ENCODE data around the gene COL27A1. TPM values are rescaled to one million over a fixed set of nuclear protein-coding genes. Genes with fewer than 3 reads are reported as not detected.

COL27A1 gene
- total and polyA plus RNA-seq, 2 donors (not counting 1 experiment from before 2014, with no cell fraction given), result 0.16 to 0.27 TPM

DNA sequence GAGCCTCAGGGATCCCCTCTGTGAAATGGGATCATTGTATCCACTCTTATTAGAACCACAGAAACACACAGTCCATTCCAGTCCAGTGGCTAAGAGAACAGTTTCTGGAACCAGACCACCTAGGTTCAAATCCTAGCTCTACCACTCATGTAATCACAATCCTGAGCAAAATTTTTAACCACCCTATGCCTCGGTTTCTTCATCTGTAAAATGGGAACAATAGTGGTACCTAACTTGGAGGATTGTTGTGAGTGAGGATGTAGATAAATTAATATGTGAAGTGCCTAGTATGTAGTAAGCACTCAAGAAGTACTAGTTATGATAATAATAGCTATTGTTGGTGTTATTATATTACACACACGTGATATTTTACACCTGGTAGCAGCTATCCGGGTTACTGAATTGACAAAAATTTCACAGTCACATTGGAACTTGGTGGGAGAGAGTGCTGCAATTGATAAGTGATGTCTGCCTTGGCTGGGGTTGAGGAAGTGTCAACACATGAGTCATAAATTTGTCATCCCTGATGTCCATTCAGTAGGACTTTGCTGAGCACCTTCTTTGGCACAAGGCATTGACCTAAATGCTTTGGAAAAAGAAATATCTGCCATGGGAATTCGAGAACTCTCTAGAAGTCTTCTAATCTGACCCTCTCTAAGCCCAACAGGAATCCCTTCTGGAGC lies 68.4 kb downstream of the COL27A1 start:
- intact Hi-C loops (cut with micrococcal nuclease), result no loop called here
- TF ChIP-seq, protein P1, sequence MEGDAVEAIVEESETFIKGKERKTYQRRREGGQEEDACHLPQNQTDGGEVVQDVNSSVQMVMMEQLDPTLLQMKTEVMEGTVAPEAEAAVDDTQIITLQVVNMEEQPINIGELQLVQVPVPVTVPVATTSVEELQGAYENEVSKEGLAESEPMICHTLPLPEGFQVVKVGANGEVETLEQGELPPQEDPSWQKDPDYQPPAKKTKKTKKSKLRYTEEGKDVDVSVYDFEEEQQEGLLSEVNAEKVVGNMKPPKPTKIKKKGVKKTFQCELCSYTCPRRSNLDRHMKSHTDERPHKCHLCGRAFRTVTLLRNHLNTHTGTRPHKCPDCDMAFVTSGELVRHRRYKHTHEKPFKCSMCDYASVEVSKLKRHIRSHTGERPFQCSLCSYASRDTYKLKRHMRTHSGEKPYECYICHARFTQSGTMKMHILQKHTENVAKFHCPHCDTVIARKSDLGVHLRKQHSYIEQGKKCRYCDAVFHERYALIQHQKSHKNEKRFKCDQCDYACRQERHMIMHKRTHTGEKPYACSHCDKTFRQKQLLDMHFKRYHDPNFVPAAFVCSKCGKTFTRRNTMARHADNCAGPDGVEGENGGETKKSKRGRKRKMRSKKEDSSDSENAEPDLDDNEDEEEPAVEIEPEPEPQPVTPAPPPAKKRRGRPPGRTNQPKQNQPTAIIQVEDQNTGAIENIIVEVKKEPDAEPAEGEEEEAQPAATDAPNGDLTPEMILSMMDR (IDR thresholded peaks at IDR 0.05), result no peak
- no peak for TF ChIP-seq EZH2 (IDR thresholded peaks at IDR 0.05; ENCODE audit: borderline replicate concordance, insufficient read depth, low read depth, low read length, poor library complexity, severe bottlenecking)

GRCh38 chr9:114224247-114224610 lies 68.9 kb downstream of the COL27A1 start:
- intact Hi-C loops (cut with micrococcal nuclease), result no loop called here
- Histone ChIP-seq H3K9me3 (ENCODE audit: control extremely low read depth in 1 of 3, control insufficient read depth in 2 of 3, insufficient read depth in 1 of 3, low read length in 2 of 3) (no peaks in the 10 kb centered on the region), H3K4me2 (replicated peaks; ENCODE audit: low read depth, low read length, poor library complexity, severe bottlenecking) (no peak overlapping the region), H3K79me2 (ENCODE audit: control insufficient read depth, insufficient read depth, low read length) (no peaks in the 10 kb centered on the region), H3K9ac (ENCODE audit: low read length) (no peak overlapping the region), H3K27me3 (replicated peaks in 1 of 4; ENCODE audit: control extremely low read depth in 1 of 4, control insufficient read depth in 3 of 4, insufficient read depth in 4 of 4, low read length in 3 of 4) (no peaks in the 10 kb centered on the region), H2AFZ (ENCODE audit: insufficient read depth, low read depth, low read length, poor library complexity, severe bottlenecking) (no peak overlapping the region), H3K36me3 (replicated peaks in 1 of 2; ENCODE audit: control extremely low read depth in 1 of 2, control insufficient read depth in 1 of 2, extremely low read depth in 1 of 2, insufficient read depth in 2 of 2, low read length in 1 of 2) (no peaks in the 10 kb centered on the region), H4K20me1 (ENCODE audit: control insufficient read depth, insufficient read depth, low read length, poor library complexity, severe bottlenecking) (no peaks in the 10 kb centered on the region), H3K27ac (ENCODE audit: low read length in 2 of 2) (no peak overlapping the region), H3K4me1 (ENCODE audit: control insufficient read depth in 2 of 2, insufficient read depth in 2 of 2, low read length in 2 of 2) (no peaks in the 10 kb centered on the region), H3K4me3 (ENCODE audit: control extremely low read depth in 1 of 5, extremely low read depth in 1 of 5, insufficient read depth in 1 of 5, low read depth in 2 of 5, low read length in 4 of 5) (no peak overlapping the region)
- ATAC-seq (ENCODE audit: low read depth), result no peak
- POLR2A ChIA-PET, result no interaction called here
- no peaks in the 10 kb centered on the region for H3K4me1 Mint-ChIP-seq
- peaks cover 5% of the 10 kb centered on the region for H3K27me3 Mint-ChIP-seq
- CTCF ChIA-PET, result no interaction called here
- no CpG with 5 or more reads among the region's 3 CpGs for WGBS (ENCODE audit: insufficient coverage)
- H3K4me3 Mint-ChIP-seq, result no peak overlapping the region
- DNase-seq, result no peak
- H3K9me3 Mint-ChIP-seq (ENCODE audit: insufficient read depth), result no peaks in the 10 kb centered on the region
- TF ChIP-seq EZH2 (IDR thresholded peaks at IDR 0.05; ENCODE audit: borderline replicate concordance, insufficient read depth, low read depth, low read length, poor library complexity, severe bottlenecking), result no peak
- TF ChIP-seq, protein P1 (IDR thresholded peaks at IDR 0.05), result no peak
- no peak overlapping the region for H3K27ac Mint-ChIP-seq

More for the DNA sequence above, 68.4 kb downstream of the COL27A1 start:
- no peaks in the 10 kb centered on the region for H3K4me1 ChIP-seq (ENCODE audit: control insufficient read depth in 2 of 2, insufficient read depth in 2 of 2, low read length in 2 of 2)
- no peak for DNase-seq
- no peaks in the 10 kb centered on the region for H3K79me2 ChIP-seq (ENCODE audit: control insufficient read depth, insufficient read depth, low read length)
- ChIA-PET CTCF (no interaction called here), POLR2A (no interaction called here)
- no peaks in the 10 kb centered on the region for H3K27me3 ChIP-seq (replicated peaks in 1 of 4; ENCODE audit: control extremely low read depth in 1 of 4, control insufficient read depth in 3 of 4, insufficient read depth in 4 of 4, low read length in 3 of 4)
- H3K4me3 ChIP-seq (ENCODE audit: control extremely low read depth in 1 of 5, extremely low read depth in 1 of 5, insufficient read depth in 1 of 5, low read depth in 2 of 5, low read length in 4 of 5), result no peak overlapping the region
- H3K36me3 ChIP-seq (replicated peaks in 1 of 2; ENCODE audit: control extremely low read depth in 1 of 2, control insufficient read depth in 1 of 2, extremely low read depth in 1 of 2, insufficient read depth in 2 of 2, low read length in 1 of 2), result no peaks in the 10 kb centered on the region
- Mint-ChIP-seq H3K9me3 (ENCODE audit: insufficient read depth) (no peaks in the 10 kb centered on the region), H3K4me3 (no peak overlapping the region), H3K4me1 (no peaks in the 10 kb centered on the region), H3K27ac (no peak overlapping the region), H3K27me3 (peaks cover 5% of the 10 kb centered on the region)
- no peaks in the 10 kb centered on the region for H4K20me1 ChIP-seq (ENCODE audit: control insufficient read depth, insufficient read depth, low read length, poor library complexity, severe bottlenecking)
- no peak overlapping the region for H3K27ac ChIP-seq (ENCODE audit: low read length in 2 of 2)
- WGBS (ENCODE audit: insufficient coverage), result 80% methylated on average over 2 of the region's 4 CpGs
- no peak overlapping the region for H3K9ac ChIP-seq (ENCODE audit: low read length)
- H3K9me3 ChIP-seq (ENCODE audit: control extremely low read depth in 1 of 3, control insufficient read depth in 2 of 3, insufficient read depth in 1 of 3, low read length in 2 of 3), result no peaks in the 10 kb centered on the region
- no peak overlapping the region for H3K4me2 ChIP-seq (replicated peaks; ENCODE audit: low read depth, low read length, poor library complexity, severe bottlenecking)
- H2AFZ ChIP-seq (ENCODE audit: insufficient read depth, low read depth, low read length, poor library complexity, severe bottlenecking), result no peak overlapping the region
- ATAC-seq (ENCODE audit: low read depth), result no peak
